IMR-90 (cell line): ENCODE measurements around the gene HOXB7. TPM values are rescaled to one million over a fixed set of nuclear protein-coding genes. Genes with fewer than 3 reads are reported as not detected.

Source experiments
- ATAC-seq: fragments of 200-7000 bp; cut with Tn5 transposase; 2 replicates; pipeline ENCODE4 v1.9.1; 2020; ENCODE audit warnings: low read depth, mild to moderate bottlenecking, moderate library complexity
- BruUV-seq: library from RNA; stranded (reverse); fragments of 400-500 nt; replicated peaks from 2 replicates; lab custom pipeline; 2021; lab: Mats Ljungman, UMichigan
- CTCF ChIA-PET: fragments of 300-600 bp; formaldehyde crosslinking; extraction: SDS; loops from one replicate; lab custom pipeline; 2021; ENCODE audit warnings: antibody characterized with exemption; lab: Yijun Ruan, JAX
- POLR2A ChIA-PET: fragments of 300-600 bp; sonication (Branson Sonifier 250); formaldehyde crosslinking; loops from one replicate; lab custom pipeline; 2022; ENCODE audit warnings: antibody characterized with exemption; ENCODE audit not compliant: unreplicated experiment; lab: Charles Lee
- DNase-seq: peaks from one replicate; pipeline ENCODE4 v3.0.0; 2013
- H2AFZ ChIP-seq: replicated peaks from 2 replicates; pipeline ENCODE3; 2013; ENCODE audit warnings: low read length, mild to moderate bottlenecking; ENCODE audit not compliant: poor library complexity
- H2AK5ac ChIP-seq: 2 replicates; pipeline ENCODE4 v1.6.1; 2013; ENCODE audit warnings: low read depth, low read length, inconsistent platforms
- H2AK9ac ChIP-seq: replicated peaks from 2 replicates; pipeline ENCODE3; 2013; ENCODE audit warnings: mild to moderate bottlenecking, low read depth, low read length, moderate library complexity; ENCODE audit not compliant: poor library complexity
- H2BK120ac ChIP-seq: 2 replicates; pipeline ENCODE4 v1.6.1; 2013; ENCODE audit warnings: low read depth, low read length, inconsistent platforms
- H2BK15ac ChIP-seq: 3 replicates; pipeline ENCODE4 v1.6.1; 2013; ENCODE audit warnings: low read depth, low read length, inconsistent platforms
- H2BK20ac ChIP-seq: 2 replicates; pipeline ENCODE4 v1.6.1; 2013; ENCODE audit warnings: low read depth, mild to moderate bottlenecking, inconsistent platforms, low read length, moderate library complexity
- H2BK5ac ChIP-seq: 2 replicates; pipeline ENCODE4 v1.6.1; 2013; ENCODE audit warnings: mild to moderate bottlenecking, low read depth, low read length, inconsistent platforms; ENCODE audit not compliant: poor library complexity, severe bottlenecking
- H3K14ac ChIP-seq: replicated peaks from 2 replicates; pipeline ENCODE4 v1.6.1; 2013; ENCODE audit warnings: low read depth, low read length, inconsistent platforms
- H3K18ac ChIP-seq: 2 replicates; pipeline ENCODE4 v1.6.1; 2013; ENCODE audit warnings: low read depth, low read length, control low read depth
- H3K23ac ChIP-seq: 2 replicates; pipeline ENCODE4 v1.6.1; 2013; ENCODE audit warnings: low read depth, low read length, inconsistent platforms
- H3K27ac ChIP-seq: 2 replicates; pipeline ENCODE4 v1.5.1; 2013; ENCODE audit warnings: mild to moderate bottlenecking, control low read depth, low read length; ENCODE audit not compliant: insufficient read depth
- H3K27me3 ChIP-seq: 2 replicates; pipeline ENCODE4 v1.6.1; 2013; ENCODE audit warnings: low read length; ENCODE audit not compliant: control insufficient read depth, insufficient read depth
- H3K36me3 ChIP-seq: 2 replicates; pipeline ENCODE4 v1.6.1; 2013; ENCODE audit warnings: low read length, mixed read lengths; ENCODE audit not compliant: control insufficient read depth, insufficient read depth
- H3K4ac ChIP-seq: 2 replicates; pipeline ENCODE4 v1.6.1; 2013; ENCODE audit warnings: low read depth, low read length, inconsistent platforms
- H3K4me1 ChIP-seq: 2 replicates; pipeline ENCODE4 v1.6.1; 2013; ENCODE audit warnings: low read length, mixed read lengths; ENCODE audit not compliant: control insufficient read depth, insufficient read depth
- H3K4me2 ChIP-seq: 2 replicates; pipeline ENCODE4 v1.6.1; 2013; ENCODE audit warnings: low read depth, mild to moderate bottlenecking, control low read depth, low read length, moderate library complexity
- H3K4me3 ChIP-seq: 2 replicates; pipeline ENCODE4 v1.5.1; 2013; ENCODE audit warnings: low read depth, mild to moderate bottlenecking, control low read depth, low read length, moderate library complexity; ENCODE audit not compliant: insufficient read depth
- H3K56ac ChIP-seq: 2 replicates; pipeline ENCODE4 v1.6.1; 2013; ENCODE audit warnings: low read length, inconsistent platforms; ENCODE audit not compliant: insufficient read depth; ENCODE audit errors: extremely low read depth
- H3K79me1 ChIP-seq, 2 experiments: 2 replicates each; pipeline ENCODE4 v1.6.1; 2013; ENCODE audit warnings: low read length in 2 of 2, inconsistent platforms in 1 of 2, low read depth in 1 of 2
- H3K9ac ChIP-seq: 2 replicates; pipeline ENCODE4 v1.6.1; 2013; ENCODE audit warnings: low read depth, low read length, control low read depth
- H3K9me1 ChIP-seq: 2 replicates; pipeline ENCODE4 v1.6.1; 2013; ENCODE audit warnings: low read length, inconsistent platforms; ENCODE audit not compliant: insufficient read depth
- H3K9me3 ChIP-seq: 2 replicates; pipeline ENCODE4 v1.6.1; 2013; ENCODE audit warnings: low read length; ENCODE audit not compliant: control insufficient read depth, insufficient read depth
- H4K20me1 ChIP-seq: 2 replicates; pipeline ENCODE4 v1.6.1; 2013; ENCODE audit warnings: low read length, inconsistent platforms; ENCODE audit not compliant: insufficient read depth
- H4K5ac ChIP-seq: 2 replicates; pipeline ENCODE4 v1.6.1; 2013; ENCODE audit warnings: mild to moderate bottlenecking, low read depth, low read length, control low read depth
- H4K8ac ChIP-seq, 2 experiments: 2 replicates each; pipeline ENCODE4 v1.6.1; 2013; ENCODE audit warnings: low read depth in 2 of 2, low read length in 2 of 2, control low read depth in 1 of 2, inconsistent platforms in 1 of 2
- H4K91ac ChIP-seq: 2 replicates; pipeline ENCODE4 v1.6.1; 2013; ENCODE audit warnings: low read depth, low read length, inconsistent platforms; ENCODE audit not compliant: insufficient read depth
- RAD21 ChIP-seq: IDR thresholded peaks from 2 replicates; pipeline ENCODE4 v1.6.1; 2012; ENCODE audit warnings: low read length, improper control_type of control experiment
- WGBS, 2 experiments: methylation state at CpG; one replicate each; pipeline versions ENCODE4 v1.1.5 to v1.1.7; 2013; ENCODE audit warnings: missing lambda C conversion rate in 2 of 2; ENCODE audit not compliant: insufficient read length in 1 of 2; ENCODE audit errors: extremely low coverage in 2 of 2; 5-methylcytosine and 5-hydroxymethylcytosine counted together
- dilution Hi-C: fragments of 300-500 bp; cut with HindIII; formaldehyde crosslinking; loops from one replicate; pipeline ENCODE4 v1.14.3; 2018; ENCODE audit warnings: low sequenced_read_pairs; ENCODE audit not compliant: unreplicated experiment
- in situ Hi-C: fragments of 300-500 bp; cut with MboI; formaldehyde crosslinking; loops from 3 replicates; pipeline ENCODE4 v1.14.3; 2019; ENCODE audit warnings: low sequenced_read_pairs, inconsistent platforms, mixed read lengths
- intact Hi-C: fragments of 100-400 bp; cut with micrococcal nuclease; formaldehyde crosslinking; loops from 2 replicates; pipeline ENCODE4 v1.10.0; 2022
- polyA plus RNA-seq, 3 experiments: library from polyadenylated mRNA; depleted of rRNA; stranded (reverse); fragments of >200 nt; gene quantifications; 2 replicates each; pipeline ENCODE4 v1.2.3, GENCODE V29; 2012; ENCODE audit warnings: low replicate concordance in 1 of 3
- total RNA-seq: library from RNA; depleted of rRNA; stranded (reverse); fragments of >200 nt; gene quantifications from 2 replicates; pipeline ENCODE4 v1.2.3, GENCODE V29; 2012

HOXB7 gene
- total and polyA plus RNA-seq, 2 of the 4 experiments (the other 2 are of a cell fraction), result 1.8 to 6.7 TPM

DNA sequence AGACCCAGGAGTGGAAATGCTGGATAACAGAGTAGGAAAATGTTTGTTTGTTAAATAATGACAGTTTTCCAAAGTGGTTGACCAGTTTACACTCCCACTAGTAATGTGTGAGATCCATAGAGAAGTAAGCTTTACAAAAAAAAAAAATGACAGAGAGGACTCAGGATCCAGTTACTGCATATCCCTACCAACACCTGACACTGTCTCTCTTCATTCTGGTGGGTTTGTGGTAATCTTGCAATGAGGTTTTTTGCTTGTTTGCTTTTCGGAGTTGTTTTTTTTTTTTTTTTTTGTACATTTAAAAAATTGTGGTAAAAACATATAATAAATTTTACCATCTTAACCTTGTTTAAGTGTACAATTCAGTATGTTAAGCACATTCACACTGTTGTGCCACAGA lies 38.9 kb upstream of the HOXB7 start:
- BruUV-seq, result no TSS peak
- WGBS, 2 experiments, result no CpG with 5 or more reads among the region's 1 CpG
- no peaks in the 10 kb centered on the region for H3K9me3 ChIP-seq

More for the DNA sequence above, 38.9 kb upstream of the HOXB7 start:
- ChIA-PET POLR2A (interaction anchor here (0.6 kb wide), 1 partner anchor 79 kb away, joined by 3 read pairs; no protein-coding TSS in a partner anchor), CTCF (interaction anchor here (0.6 to 1.5 kb wide), 2 partner anchors 13 to 22 kb away, joined by 3 to 4 read pairs; no protein-coding TSS in a partner anchor)
- Histone ChIP-seq H4K8ac (no peak overlapping the region), H4K91ac (no peak overlapping the region), H3K27ac (no peak overlapping the region), H4K20me1 (no peaks in the 10 kb centered on the region), H3K36me3 (no peaks in the 10 kb centered on the region), H3K4me1 (no peaks in the 10 kb centered on the region), H3K27me3 (peaks cover 41% of the 10 kb centered on the region), H4K5ac (no peak overlapping the region), H2AFZ (no peak overlapping the region), H3K9ac (no peak overlapping the region), H2BK120ac (no peak overlapping the region), H3K14ac (no peak overlapping the region), H2BK5ac (no peak overlapping the region), H3K18ac (no peak overlapping the region), H3K4me3 (no peak overlapping the region), H3K79me1 (no peaks in the 10 kb centered on the region), H3K9me1 (no peaks in the 10 kb centered on the region), H3K4me2 (no peak overlapping the region), H2BK20ac (no peak overlapping the region), H3K56ac (no peak overlapping the region), H3K23ac (no peak overlapping the region), H3K4ac (no peak overlapping the region), H2BK15ac (no peak overlapping the region), H2AK5ac (no peak overlapping the region), H2AK9ac (no peak overlapping the region)
- DNase-seq (no peak), ATAC-seq (no peak)
- dilution Hi-C loops, result no loop called here
- no peak for TF ChIP-seq RAD21
- in situ Hi-C loops, result loop anchor here (10.0 kb wide), 1 partner anchor 55 kb away; no protein-coding TSS in a partner anchor
- intact Hi-C loops, result no loop called here
